ENCODE results near the gene CYP26C1.

CYP26C1 gene

DNA sequence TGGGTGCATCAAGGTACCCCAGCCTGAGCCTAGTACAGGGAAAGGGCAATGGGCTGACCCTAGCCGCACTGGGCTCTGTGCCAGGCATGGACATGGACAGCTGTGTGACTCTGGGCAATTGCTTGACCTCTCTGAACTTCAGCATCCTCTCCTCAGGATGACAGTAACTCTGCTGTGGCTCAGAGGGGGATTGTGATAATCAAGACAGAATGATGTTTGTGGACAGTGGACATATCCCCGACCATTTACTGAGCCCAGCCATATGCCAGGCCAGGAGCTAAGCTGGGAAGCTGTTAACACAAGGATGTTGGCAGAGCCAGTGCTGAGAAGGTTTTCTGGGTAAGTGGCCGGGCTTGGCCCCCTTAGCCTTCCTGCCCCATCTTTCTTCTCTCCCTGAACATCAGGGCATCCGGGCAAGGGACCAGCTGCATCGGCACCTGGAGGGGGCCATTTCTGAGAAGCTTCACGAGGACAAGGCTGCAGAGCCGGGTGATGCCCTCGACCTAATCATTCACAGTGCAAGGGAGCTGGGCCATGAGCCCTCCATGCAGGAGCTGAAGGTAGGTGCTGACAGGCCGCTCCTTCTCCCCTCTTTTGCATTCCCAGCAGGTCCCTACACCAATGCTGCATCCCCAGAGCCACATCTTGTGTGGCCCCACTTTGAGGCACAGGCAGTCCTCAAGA, 3.5 kb downstream of the CYP26C1 start:
- FAIRE-seq (no peak), DNase-seq (ENCODE audit: low spot score) (no peak)

DNA sequence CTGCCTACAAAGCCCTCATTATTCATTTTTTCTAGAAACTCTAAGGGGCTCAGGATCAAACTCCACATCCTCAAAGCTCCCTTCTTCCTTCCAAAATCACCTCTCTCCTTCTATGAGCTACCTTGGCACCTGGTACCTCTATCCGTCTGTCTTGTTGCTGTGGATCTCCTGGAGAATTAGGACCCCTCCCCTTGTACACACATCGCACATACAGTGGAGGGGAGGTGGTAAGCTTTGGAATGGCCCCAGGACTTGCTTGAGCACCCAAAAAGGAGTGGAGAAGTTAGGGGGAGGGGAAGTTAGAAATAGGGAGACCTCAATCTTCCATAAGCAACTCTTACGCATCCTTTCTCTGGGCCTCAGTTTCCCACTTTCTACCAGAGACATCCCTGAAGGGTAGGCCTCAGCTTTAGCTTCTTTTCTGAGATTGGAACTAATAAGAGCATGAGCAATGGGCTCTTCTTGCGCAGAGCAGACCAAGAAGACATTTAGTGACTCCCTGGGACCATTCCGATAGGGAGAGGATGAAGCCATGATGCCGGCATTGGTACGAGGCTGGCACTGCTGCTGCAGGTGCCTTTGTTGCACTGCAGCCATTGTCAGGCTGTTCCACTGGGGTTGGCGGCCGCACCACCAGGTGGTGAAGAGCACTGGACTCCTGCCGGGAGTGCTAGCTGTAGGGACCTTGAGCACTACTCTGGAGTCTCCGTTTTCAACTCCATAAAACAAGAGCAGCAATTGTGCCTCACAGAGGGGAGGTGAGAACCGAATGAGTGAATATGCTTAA, 4.5 kb downstream of the CYP26C1 start:
- DNase-seq (ENCODE audit: low spot score), result no peak
- FAIRE-seq, result no peak

DNA sequence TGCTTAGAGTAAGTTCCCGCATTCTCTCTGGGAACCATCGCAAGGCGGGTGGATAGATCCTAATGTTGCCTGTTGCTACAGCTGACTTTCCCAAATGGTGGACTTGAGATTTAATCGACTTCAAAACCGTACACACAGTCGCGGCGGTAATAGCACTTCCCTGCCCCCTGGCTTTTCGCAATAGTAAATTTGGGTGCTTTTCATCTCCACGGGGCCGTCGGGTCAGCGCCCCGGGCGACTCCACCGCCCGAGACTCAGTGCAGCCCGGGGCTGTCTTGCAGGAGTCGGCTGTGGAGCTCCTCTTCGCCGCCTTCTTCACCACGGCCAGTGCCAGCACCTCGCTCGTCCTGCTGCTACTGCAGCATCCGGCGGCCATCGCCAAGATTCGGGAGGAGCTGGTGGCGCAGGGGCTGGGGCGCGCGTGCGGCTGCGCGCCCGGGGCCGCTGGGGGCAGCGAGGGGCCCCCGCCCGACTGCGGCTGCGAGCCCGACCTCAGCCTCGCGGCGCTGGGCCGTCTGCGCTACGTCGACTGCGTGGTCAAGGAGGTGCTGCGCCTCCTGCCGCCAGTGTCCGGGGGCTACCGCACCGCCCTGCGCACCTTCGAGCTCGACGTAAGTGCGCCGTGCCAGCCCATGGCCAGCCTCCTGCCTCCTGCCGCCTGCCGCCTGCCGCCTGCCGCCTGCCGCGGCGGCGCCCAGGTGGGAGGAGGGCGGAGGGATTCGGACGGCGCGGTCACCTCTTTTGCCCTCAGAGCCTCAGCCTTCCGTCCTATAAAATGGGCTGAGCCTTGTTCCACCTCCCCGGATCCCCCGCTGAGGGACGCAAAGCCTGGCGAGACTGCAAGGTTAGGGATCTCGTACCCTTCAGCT, 5.3 kb downstream of the CYP26C1 start:
- DNase-seq (ENCODE audit: low spot score) (no peak), FAIRE-seq (no peak)

DNA sequence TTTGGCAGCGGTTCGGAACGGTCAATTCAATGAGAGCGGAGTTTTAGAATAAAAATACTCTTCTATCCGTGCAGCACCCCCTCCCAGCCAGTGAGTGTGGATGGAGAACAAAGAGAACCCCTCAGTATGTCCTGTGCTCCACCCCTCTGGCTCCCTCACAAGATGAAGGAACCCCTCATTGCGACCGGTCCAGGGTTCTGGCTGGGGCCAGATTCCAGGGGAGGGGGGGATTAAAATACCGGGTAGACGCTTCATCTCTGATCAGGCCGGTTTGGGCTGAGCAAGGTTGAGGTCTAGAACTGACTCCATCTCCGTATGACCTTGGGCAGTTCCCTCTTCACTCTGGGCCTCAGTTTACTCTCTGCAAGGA, 5.9 kb downstream of the CYP26C1 start:
- no peak for DNase-seq (ENCODE audit: low spot score)
- FAIRE-seq, result no peak

DNA sequence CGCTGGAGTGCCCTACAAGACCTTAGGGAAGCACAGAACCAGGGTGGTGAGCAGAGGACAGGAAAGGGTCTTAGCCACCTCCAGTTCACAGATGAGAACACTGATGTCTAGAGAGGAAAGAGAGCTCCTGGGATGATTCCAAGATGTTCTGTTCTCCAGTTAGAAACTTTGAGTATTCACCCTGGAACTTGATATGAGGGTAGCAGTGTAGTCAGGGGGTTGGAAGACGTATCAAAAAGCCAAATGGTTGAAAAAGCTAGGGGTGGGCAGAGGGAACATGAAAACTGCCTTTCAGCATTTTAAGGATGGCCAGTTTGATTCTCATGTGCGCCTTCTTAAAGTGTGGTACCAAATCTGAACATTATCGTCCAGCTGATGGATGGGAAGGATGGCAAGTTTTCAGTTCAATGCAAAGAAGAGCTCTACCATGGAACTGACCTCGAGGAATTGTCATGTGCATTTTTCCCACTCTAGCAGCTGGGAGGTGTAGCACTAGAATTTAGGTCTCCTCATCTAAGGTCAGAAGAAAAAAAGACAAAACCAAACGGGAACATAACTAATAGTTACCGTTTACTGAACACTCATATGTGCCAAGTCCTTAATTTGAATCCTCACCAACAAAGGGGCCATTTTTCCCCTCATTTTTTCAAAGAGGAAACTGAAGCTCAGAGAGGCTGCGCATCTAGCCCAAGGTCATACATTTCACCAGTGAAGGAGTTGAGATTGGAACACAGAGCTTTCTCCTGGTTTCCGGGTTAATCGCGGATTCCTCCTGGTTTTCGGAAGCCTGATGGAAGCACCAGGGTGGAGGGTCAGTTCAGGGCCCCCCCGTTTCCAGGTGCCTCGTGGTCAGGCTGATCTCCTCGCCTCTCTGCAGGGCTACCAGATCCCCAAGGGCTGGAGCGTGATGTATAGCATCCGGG, 7.1 kb downstream of the CYP26C1 start:
- FAIRE-seq (no peak), DNase-seq (ENCODE audit: low spot score) (no peak)

DNA sequence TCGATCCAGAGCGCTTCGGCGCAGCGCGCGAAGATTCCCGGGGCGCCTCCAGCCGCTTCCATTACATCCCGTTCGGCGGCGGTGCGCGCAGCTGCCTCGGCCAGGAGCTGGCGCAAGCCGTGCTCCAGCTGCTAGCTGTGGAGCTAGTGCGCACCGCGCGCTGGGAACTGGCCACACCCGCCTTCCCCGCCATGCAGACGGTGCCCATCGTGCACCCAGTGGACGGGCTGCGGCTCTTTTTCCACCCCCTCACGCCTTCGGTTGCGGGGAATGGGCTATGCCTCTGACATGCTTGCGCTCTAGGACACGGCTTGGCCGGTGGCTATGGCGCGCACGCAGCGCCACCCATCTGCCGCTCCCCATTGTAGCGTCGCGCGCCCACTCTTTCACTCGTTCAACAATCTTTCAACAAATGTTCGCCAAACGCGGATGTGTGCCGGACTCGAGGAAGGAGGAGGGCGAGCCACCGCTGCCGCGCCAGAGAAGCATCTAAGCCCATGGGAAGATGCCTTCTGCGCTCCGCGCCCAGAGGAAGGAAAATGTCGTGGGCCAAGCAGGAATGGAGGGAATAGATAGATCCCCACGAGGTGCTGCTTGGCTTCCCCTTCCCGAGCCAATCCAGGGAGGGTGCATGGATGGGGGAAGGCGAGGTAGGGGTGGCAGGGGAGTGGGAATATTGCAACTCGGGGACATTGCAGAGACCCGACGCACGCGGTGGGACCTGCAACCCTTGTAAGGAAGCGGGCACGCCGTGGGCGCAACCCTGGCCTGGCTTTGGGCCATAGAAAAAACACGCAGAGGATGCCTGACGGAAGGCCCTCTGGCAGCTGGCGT, 8.0 kb downstream of the CYP26C1 start:
- DNase-seq (ENCODE audit: low spot score), result no peak
- FAIRE-seq, result no peak

DNA sequence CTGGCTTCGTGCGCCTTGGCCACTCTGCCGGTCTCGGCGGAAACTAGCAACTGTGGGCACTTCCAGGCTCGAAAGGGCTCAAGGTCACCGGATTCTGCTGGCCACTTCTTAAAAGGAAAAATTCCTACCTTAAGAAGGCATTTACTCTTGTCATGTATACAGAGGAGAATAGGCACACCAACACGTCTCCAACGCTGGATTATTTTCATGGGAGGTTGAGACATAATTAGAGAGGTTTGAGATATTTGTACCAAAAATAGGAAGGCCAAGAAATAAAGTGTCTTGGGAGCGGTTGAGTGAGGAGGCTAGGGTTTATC, 8.6 kb downstream of the CYP26C1 start:
- DNase-seq (ENCODE audit: low spot score) (no peak), FAIRE-seq (no peak)

DNA sequence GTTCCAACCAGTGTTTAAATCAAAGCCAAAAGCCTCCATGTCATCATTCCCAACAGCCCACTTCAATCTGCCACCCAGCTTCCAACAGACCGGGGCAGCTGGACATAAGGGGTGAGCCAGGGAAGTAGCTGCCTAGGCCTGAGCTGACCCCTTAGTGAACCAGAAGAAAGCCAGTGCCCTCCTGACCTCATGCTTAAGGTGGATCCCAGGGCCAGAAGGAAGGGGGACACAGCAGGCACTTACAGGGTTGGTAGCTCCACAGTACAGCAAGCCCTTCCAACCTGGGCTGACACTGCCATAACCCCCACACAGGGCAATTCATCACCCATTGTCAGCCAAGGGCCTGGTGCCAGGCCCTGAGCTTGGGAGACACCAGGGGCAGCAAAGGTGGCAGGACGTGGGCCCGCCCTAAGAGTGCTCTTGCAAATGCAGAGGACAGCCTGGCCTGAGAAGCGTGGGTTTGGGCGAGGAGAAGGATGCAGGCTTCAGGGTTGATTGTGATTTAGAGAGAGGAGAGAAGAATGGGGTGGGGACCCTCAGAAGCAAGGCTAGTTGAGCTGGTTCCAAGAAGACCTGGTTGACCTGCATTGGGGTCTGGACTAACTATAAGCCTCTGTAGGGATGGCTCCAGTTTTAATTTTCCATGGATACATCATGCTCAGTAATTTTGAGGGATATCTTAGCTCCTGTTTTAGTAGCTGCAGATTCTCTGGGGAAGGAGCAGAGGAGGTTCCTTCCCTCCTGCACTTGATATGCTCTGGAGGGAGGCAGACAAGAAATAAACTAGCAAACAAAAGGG, 10.0 kb downstream of the CYP26C1 start:
- FAIRE-seq, result no peak

DNA sequence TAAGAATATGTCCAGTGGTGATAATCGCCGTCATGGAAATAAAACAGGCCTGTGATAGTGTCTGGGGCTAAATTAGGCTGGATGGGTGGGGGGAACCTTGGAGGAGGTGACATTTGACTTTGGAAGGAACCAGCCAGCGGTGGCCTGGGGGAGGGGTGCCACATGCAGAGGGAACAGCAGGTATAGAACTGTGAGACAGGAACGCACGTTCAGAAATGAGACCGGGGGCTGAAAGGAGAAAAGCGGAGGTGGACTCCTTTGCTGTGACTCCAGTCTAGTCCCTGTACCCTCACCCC, 10.5 kb downstream of the CYP26C1 start:
- no peak for DNase-seq (ENCODE audit: low spot score)
- FAIRE-seq, result no peak

More for the DNA sequence above, 10.0 kb downstream of the CYP26C1 start:
- DNase-seq (ENCODE audit: low spot score), result no peak

DNA sequence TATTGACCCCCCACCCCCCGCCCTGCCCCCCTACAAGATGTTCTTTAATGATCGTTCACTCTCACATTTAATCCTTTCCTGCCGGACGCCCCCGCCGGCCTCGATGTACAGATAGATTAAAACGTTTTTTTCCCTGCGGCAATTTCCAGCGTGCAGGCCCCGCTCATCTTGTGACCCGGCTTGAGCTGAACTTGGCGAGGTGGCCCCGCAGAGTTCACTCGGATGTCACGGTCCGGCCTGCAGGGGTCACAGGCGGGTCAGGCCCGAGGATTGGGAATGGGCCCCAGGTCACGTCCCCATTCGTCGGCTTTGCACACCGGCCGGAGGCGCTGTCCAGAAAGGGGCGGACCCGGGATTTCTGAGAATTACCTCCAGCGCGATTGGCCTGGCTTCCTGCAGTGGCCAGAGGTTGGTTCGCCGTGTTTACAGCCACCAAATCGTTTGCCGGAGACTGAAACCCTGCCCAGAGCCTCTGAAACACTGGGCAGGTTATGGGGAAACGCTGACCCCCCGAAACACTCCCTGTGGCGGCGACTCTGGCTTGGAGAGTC, 11.2 kb downstream of the CYP26C1 start:
- no peak for DNase-seq (ENCODE audit: low spot score)
- no peak for FAIRE-seq

DNA sequence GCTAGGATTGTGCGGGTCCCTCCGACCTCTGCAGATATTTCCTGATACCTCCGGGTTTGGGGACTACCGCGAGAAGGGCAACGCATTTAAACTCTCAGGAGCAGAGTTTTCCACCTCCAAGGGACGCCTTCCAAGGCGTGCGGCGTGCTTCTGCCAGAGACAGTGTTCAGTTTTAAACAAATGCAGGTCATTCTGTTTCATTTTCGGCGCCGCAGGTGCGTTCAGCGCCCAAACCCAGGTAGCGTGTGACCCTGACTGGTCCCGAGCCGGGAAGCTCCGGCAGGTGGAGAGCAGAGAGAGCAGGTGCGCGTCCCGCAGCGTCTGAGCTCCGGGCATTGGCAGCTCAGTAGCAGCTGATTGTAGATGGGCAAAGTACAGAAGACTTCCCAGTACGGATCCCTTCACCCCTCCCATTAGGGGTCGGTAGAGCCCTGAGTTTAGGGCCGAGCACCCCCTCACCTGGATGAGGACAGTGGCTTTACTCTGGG, 11.7 kb downstream of the CYP26C1 start:
- DNase-seq (ENCODE audit: low spot score) (no peak), FAIRE-seq (no peak)

DNA sequence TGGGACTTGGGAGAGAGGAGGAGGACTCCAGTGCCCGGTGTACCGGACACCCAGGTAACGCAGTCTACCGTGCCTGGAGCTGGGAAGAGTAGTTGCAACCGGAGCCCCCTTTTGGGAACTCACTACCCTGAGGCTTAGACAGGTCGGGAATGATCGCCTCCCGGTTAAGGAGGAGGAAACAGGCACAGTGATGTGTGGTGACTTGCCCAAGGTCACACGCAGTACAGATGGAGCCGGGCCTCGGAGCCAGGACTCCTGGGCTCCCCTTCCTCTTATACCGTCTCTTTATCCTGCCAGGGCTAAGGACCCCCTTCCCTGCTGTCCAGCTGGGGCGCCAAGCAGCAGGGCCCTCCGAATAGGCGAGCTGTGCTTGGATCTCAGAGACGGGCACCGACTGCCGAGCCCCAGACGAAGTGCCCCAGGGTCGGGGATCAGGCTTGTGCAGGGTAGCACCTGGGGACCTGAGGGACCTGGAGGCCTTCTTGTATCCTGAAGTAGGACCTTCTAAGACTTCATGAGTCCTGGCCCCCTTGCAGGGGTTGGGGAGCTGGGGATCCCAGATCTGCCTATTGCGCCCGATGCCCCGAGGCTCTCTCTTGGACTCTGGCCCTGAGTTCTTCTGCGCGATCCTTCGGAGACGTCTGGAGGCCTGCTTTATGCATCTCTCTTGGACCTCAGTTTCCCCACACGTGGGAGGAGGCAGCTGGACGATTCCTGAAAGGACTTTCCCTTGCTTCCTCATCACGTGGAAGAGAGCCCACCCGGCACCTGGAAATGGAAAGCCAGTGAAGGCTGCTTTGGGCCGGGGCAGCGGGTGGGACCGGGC, 12.3 kb downstream of the CYP26C1 start:
- FAIRE-seq, result no peak
- no peak for DNase-seq (ENCODE audit: low spot score)

DNA sequence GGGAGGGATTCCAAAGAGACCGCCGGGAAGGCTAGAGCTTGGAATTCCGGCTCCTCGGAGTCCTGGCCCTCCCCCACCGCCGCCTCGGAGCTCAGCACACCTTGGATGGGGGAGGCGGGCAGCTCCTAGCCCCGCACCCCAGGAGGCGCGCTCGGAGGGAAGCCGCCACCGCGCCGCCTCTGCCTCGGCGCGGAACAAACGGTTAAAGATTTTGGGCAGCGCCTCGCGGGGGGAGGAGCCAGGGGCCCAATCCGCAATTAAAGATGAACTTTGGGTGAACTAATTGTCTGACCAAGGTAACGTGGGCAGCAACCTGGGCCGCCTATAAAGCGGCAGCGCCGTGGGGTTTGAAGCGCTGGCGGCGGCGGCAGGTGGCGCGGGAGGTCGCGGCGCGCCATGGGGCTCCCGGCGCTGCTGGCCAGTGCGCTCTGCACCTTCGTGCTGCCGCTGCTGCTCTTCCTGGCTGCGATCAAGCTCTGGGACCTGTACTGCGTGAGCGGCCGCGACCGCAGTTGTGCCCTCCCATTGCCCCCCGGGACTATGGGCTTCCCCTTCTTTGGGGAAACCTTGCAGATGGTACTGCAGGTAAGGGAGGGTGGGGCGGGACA, 13.0 kb downstream of the CYP26C1 start, which contains the start of gene CYP26A1:
Gene CYP26A1, plus strand, starts transcription at position 355 of the 608 bp plus-strand sequence. Its CDS starts 42 bp downstream, at position 397.
- no peak for FAIRE-seq
- no peak for DNase-seq (ENCODE audit: low spot score)

DNA sequence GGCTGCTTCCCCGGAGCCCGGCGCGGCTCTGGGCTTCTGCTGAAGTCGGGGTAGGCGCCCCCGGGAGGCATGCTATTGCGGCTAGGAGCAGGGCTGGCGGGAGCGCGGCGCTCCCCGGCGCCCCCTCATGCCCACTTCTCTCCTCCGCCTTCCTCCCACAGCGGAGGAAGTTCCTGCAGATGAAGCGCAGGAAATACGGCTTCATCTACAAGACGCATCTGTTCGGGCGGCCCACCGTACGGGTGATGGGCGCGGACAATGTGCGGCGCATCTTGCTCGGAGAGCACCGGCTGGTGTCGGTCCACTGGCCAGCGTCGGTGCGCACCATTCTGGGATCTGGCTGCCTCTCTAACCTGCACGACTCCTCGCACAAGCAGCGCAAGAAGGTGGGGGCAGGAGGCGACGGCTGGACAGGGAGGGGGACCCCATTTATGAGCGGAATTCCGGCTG, 13.6 kb downstream of the CYP26C1 start:
- no peak for FAIRE-seq
- no peak for DNase-seq (ENCODE audit: low spot score)

DNA sequence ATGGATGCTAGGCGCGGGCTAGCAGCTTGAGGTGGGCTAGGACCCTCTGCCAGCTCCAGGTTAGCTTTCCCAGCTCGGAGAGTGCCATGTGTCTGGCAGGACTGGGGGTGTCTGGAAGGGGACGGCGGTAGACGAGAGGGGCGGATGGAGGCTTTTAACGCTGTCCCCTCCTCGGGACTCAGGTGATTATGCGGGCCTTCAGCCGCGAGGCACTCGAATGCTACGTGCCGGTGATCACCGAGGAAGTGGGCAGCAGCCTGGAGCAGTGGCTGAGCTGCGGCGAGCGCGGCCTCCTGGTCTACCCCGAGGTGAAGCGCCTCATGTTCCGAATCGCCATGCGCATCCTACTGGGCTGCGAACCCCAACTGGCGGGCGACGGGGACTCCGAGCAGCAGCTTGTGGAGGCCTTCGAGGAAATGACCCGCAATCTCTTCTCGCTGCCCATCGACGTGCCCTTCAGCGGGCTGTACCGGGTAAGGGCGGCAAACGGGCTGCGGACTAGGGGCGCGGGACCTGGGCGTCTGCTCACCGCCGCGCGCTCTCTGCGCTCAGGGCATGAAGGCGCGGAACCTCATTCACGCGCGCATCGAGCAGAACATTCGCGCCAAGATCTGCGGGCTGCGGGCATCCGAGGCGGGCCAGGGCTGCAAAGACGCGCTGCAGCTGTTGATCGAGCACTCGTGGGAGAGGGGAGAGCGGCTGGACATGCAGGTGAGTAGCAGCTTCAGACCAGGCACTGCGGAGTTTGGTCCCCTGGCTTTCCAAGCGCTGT, 14.2 kb downstream of the CYP26C1 start:
- FAIRE-seq (no peak), DNase-seq (ENCODE audit: low spot score) (no peak)

DNA sequence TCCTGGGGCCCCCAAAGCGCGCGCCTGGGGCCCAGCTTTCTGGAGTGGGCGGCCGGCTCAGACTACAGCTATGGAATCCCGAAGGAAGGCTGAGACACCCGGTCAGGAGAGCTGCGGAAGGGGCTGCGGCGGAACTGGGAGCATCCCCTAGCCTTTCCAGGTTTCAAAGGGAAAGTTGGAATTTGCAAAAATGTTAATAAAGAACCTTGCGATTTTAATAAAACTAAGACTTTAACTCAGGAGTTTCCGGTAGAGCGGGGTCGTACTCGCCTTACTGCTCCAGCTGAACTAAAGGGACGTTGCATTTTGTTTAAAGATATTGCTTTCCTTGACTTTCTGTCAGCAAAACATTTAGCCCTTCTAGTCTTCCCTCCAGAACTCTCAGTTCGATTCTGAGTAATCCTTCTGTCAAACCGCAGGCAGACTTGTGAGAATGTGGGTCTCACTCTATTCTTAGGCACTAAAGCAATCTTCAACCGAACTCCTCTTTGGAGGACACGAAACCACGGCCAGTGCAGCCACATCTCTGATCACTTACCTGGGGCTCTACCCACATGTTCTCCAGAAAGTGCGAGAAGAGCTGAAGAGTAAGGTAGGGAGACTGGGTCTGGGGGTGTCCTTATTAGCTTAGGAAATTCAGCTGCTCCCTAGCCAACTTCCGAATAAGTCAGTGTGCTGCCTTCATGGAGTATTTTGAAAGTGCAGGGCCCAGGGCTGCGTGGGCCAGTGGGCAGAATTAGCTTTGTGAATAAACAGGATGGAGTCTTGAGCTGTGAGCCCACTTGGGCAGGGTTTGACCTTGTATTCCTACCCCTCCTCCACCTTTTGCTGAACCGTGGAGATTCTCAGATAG, 15.0 kb downstream of the CYP26C1 start:
- DNase-seq (ENCODE audit: low spot score) (no peak), FAIRE-seq (no peak)

Data from RCC 7860 (cell line).